Stimulated activated CD8-positive, alpha-beta memory T cell treated with anti-CD3 and anti-CD28 coated beads, Interleukin-7, amount 100 ng/mL, for 48 hours (primary cell): ENCODE measurements around the gene PIGV.
A peak's percentile ranks its signal among the peaks of the same experiment; 100 is the strongest.
"Not testable (repeated sequence)": the region's sequence is repeated elsewhere in the genome, so short reads cannot be mapped to it uniquely, and the experiment has no call there.

Experiments
- DNase-seq, 2 donors: peaks; one replicate each; pipeline ENCODE4 v3.0.0-alpha.2; 2020; ENCODE audit warnings: low read depth in 1 of 2; ENCODE audit errors: extremely low read depth in 1 of 2

The PIGV gene

DNA sequence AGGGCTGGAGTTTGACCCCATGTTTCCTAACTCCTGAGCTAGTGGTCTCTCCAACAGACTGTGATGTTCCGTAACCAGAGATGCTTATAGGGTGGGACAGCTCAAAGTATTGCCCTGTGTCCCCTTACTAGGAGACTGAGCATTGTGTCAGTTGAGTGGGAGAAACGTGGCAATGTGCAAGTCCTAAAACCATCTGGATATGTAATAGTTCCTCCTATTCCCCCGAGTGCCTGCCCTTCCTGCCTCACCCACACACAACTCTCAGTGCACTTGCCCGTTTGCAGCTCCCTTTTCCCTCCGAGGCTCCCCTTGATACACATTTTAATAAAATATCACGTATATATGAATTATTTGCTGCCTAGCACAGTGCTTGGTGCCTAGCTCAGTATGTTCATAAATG is 3.4 kb downstream of the PIGV start:
- no peak for DNase-seq

DNA sequence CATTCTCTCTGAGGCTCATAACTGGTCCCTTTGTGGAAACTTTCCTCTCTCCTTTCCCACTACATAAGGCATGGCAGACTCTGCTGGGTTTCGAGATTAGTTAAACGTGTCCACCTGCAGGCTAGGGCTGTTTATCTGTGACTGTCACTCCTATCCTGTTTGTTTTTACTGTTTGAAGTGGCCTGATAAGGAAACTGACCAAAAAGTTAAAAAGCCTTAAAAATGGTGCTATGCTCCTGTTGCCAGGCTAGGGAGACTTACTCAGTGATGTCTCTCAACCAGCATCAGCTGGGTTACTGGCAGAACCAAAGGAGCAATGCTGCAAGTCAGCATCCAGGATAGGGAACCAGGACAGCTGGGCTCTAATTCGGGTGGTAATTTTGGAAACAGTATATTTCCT is 3.9 kb downstream of the PIGV start:
- DNase-seq = no peak

DNA sequence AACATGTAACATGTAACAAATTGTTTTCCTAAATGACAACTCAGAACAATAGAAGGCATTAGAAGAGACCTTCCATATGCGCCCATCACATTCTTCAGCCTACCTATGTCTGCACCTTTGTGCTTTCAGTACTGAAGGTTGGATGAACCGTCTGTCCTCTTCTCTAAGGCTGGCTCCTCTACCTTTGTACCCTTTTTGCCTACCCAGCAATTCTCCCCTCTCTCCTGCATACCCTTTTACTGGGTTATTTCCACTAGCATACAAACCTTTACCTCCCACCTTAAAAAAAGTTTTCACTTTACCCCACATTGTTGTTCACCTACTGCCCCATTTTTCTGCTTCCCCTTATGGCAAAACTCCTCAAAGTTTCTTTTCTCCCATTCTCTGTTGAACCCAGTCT is 5.2 kb downstream of the PIGV start:
- no peak for DNase-seq

DNA sequence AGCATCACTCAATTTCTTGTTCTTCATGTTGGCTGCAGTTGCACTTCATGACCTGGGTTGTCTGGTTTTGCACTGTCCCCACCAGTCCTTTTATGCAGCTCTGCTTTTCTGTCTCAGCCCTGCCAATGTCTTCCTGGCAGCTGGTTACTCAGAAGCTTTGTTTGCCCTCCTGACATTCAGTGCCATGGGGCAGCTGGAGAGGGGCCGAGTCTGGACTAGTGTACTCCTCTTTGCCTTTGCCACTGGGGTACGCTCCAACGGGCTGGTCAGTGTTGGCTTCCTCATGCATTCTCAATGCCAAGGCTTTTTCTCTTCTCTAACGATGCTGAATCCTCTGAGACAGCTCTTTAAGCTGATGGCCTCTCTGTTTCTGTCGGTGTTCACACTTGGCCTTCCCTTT is 6.6 kb downstream of the PIGV start:
- DNase-seq = no peak

DNA sequence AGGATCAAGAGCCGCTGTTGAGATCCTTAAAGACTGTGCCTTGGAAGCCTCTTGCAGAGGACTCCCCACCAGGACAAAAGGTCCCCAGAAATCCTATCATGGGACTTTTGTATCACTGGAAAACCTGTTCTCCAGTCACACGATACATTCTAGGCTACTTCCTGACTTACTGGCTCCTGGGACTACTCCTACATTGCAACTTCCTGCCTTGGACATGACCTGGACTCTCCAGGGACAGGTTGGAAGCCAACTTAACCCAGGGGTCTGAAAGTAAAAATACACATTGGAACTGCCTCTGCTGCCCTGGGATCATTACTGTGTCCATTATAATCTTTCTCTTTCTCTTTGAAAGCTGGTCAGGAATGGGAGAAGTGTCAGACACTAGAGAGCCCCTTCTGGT is 9.9 kb downstream of the PIGV start:
- no peak for DNase-seq

DNA sequence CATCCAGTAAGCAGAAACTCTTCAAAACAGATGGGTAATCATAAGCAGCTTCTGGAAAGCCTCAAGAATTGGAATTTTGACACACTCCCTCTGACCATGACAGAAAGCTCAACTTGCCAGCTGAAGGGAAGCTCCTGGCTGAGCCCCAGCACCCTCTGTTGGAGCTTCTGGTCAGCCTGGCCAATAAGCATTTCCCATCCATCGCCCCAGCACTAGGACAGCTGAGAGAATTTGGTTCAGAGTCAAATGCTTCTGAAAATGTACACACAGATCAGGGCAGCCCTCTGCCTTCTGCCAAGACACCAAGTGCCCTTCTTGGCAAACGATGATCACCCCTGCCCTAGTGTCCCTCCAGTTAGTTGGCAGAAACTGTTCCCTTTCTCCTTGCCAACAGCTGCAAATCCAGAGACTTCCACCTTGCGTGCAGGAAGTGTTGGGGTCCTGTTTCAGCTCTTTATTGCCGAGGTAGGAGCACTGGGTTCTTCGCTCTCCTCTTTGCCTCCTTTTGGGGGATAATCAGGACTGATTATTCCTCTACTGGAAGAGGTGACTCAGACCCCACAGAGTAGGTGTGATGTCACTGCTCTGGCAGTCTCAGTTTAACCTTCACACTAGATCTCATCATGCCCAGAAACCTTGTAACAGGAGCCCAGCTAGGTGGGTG is 11.9 kb downstream of the PIGV start:
- DNase-seq = peak in 1 of 2 donors; percentile 26

DNA sequence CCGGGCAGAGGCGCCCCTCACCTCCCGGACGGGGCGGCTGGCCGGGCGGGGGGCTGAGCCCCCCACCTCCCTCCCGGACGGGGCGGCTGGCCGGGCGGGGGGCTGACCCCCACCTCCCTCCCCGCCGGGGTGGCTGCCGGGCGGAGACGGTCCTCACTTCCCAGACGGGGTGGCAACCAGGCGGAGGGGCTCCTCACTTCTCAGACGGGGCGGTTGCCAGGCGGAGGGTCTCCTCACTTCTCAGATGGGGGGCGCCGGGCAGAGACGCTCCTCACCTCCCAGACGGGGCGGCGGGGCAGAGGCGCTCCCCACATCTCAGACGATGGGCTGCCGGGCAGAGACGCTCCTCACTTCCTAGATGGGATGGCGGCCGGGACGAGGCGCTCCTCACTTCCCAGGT is 16.2 kb downstream of the PIGV start:
- not testable (repeated sequence) for DNase-seq

DNA sequence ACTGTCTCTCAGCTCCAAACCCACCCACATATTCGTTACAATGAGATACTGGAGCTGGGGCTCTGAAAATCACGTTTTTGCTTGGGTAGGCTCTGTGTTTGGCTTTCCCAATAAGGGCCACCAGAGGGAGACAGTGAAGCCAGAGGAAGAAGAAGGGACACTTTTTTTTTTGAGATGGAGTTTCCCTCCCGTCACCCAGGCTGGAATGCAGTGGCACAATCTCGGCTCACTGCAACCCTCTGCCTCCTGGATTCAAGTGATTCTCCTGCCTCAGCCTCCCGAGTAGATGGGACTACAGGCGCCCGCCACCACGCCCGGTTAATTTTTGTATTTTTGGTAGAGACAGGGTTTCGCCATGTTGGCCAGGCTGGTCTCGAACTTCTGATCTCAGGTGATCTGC is 22.4 kb downstream of the PIGV start:
- not testable (repeated sequence) for DNase-seq

DNA sequence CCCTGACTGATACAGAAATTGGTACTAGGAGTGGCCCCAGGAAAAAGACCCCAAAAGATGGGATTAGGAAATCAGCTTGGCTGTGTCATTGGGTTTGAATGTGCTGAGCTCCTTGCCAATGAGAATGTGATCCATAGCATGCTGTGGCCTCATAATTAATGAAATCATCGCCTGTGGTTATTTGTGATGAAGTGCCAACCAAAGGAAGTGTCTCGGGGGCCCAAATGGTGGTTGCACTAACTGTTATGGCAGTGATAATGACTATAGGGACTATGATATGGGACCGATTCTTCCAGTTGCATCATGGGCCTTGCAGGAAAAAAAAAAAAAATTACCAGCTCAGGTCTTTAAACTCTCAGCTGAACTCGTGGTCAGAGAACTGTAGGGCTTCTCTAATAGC is 23.3 kb downstream of the PIGV start:
- no peak for DNase-seq

DNA sequence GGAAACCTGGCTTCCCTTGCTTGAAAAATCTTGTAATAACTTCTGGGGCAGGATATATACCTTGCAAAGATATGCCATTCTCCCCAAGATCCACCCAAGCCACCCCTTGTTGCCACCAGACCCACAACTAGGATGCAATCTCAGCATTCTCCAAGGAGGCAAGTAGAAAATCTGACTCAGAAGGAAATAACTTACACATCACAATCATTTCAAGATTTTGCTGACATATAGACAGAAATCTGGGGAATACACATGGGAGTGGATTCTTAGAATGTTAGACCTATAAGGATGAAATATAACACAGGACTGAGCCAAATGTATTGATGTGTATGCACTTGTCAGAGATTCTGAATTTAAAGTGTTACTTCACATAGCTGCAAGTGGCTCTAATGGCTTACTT is 24.0 kb downstream of the PIGV start:
- DNase-seq = no peak

DNA sequence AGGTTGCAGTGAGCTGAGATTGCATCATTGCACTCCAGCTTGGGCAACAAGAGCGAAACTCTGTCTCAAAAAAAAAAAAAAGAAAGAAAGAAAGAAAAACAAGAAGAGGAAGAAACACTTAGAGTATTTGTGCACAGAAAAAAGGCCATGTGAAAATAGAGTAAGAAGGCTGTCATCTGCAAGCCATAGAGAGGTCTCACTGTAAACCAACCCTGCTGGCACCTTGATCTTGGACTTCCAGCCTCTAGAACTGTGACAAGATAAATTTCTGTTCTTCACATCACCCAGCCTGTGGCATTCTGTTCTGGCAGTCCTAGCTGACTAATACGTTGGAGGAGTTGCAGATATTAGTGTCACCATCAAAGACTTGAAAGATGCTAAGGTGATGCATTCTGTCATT is 26.6 kb downstream of the PIGV start:
- DNase-seq = no peak

DNA sequence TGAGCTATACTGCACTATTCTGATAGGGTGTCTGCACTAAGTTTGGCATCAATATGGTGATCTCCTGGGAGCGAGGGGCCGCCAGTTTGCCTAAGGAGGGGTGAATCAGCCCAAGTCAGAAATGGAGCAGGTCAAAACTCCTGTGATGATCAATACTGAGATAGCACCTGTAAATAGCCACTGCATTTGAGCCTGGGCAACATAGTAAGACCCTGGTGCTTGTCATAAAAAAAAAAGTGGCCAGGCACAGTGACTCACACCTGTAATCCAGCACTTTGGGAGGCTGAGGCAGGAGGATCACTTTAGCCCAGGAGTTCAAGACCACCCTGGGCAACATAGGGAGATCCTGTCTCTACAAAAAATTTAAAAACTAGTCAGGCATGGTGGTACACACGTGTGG is 27.1 kb downstream of the PIGV start:
- no peak for DNase-seq

DNA sequence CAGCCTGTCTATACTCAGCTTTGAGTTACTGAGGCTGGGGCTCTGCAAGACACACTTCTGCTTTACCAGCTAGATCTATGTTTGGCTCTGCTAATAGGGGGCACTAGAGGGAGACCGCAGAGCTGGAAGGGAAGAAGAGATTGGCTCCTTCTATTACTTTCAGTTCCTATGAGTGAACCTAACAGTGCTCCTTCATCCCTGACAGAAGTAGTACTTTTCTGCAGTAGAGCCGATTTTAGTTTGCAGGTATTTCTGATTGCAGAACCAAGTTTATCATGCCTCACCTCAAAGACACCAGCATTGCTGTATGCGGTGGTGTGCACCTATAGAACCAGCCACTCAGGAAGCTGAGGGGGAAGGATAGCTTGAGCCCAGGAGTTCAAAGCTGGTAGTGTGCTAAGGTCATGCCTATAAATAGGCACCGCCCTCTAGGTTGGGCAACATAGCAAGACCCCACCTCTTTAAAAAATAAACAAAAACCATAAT is 33.1 kb downstream of the PIGV start:
- DNase-seq = no peak

DNA sequence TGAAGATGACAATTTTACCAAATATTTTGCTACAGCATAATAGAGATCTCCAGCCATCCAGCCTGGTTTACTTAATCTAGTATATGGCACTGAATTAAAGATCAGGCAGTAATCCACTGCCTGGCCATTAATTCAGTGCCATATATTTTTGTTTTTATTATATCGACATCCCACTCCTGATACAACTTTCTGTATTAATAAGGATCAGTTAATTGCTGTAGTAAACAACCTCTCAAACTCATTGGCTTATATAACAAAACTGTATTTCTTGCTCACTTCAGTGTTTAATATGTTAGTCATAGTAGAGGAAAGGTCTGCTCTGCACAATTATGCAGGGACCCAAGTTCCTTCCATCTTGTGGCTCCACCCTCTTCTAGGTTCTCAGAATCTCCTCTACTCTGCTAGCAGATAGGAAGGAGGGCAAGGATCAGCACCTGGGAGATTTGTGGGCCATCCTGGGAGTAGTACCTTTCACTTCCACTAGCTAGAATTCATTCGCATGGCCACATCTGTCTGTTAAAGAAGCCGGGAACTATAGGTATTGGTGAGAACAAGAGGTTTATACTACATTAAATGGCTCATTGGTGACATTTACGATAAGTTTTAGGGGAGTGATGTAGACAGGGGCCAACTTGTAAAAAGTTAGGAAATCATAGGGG is 35.1 kb downstream of the PIGV start:
- no peak for DNase-seq

DNA sequence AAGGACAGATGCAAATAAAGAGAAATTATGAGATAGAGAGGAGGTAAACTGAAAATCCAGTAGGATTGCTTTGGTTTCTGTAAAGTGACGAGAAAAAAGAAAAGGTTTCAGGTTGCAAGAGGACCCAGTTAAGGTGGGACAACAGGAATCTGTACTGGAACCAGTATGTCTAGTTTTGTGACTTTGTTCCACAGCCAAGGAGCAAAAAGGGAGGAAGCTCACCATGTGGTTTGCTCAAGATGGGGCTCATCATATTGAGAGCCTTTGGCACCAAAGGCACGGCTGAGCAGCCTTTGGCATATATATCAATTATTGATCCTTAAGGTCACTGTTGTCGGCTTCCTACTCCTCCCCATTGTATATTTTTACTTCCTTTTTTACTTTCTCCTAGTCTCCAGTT is 37.0 kb downstream of the PIGV start:
- DNase-seq = no peak

DNA sequence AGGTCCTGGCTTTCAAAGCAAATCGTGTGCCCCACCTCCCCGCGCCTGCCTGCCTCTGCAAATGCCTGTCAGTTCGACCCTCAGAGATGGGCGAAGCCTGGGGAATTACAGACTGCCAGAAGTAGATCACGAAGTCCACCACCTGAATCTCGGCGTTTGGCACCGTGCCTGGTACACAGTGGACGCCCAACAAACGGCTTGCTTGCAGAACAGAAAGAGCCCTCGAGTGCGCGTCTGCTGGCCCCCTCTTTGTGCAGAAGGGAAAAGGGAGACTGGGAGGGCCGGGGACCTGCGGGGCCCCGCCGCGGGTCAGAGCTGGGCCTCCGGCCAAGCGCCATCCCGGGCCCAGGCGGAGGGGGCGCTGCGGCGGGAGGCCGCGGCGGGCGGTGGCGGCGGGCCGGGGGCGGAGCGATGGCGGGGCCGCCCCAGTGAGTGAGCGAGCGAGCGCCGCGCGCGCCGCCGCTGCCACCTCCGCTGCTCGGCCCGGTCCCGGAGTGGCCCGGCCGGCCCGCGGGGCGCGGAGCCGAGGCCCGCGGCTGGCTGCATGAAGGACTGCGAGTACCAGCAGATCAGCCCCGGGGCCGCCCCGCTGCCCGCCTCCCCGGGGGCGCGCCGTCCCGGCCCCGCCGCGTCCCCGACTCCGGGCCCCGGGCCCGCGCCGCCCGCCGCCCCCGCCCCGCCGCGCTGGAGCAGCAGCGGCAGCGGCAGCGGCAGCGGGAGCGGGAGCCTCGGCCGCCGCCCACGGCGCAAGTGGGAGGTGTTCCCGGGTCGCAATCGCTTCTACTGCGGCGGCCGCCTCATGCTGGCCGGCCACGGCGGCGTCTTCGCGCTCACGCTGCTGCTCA is 38.7 kb downstream of the PIGV start, which contains the start of gene ZDHHC18:
TSS of gene ZDHHC18 (plus strand) at position 428 of the 845 bp plus-strand sequence. CDS start at position 545, 117 bp downstream.
- DNase-seq = peak in 1 of 2 donors; percentile 47

DNA sequence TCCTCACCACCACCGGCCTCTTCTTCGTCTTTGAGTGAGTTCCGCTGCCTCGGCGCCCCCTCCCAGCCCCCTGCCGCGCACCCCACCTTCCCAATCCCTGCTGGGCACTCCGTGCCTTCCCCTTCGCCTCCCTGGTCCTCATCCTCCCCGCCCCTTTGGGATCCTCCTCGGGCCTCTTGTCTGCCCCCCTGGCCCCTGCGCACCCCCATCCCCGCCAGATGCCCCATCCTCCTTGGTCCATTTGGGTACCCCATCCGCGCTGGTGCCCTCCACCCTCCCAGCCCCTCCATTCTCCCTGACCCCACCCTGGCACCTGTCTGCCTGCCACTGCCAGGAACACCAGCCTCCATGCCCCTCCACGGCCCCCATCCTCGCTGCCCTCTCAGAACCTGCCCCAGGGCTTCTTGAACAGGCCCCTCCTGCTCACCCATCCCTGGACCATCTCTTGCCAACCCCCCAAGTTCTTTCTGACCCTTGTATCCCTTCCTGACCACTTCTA is 39.4 kb downstream of the PIGV start:
- no peak for DNase-seq

DNA sequence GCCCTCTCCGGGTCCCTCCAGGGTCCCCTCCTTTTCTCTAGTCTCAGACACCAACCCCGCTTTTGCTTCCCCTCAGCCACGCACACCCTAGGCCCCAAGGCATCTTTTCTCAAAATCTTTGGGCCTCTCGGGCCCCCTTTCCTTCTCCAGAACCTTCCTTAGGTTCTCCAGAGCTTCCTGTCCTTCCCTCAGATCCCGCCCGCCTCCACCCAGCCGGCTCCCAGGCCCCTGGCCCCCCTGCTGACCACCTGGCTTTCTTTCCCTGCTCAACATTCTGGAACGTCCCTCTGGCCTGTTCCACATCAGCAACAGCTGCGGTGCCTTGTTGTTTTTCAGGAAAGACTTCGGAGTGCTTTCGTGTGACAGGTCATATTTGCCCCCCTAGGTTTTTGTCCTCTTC is 39.9 kb downstream of the PIGV start:
- DNase-seq = no peak

DNA sequence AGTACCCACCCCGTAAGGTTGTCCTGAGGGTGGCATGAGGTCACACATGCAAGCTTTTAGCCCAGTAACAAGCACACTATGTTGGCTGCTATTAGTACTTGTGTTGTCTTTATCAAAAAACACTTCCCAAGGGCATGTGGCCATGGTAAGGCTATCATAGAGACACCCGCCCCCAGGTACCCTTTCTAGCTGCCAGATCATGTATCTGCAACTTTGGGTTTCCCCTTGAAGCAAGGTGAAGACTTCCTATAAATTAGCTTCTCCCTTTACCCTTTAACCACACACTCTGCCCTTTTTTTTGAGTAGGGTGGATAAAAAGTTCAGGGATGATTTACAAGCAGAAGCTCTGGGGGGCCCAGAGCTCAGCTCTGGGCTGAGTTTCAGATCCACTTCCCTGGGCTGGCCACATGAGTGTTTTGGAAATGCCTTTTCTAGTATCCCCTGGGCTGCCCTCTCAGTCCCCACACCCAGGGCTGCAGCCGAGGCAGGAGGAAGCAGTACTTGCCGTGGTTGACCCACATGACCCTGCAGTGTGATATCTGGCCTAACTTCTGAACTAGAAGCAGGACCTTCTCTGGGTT is 40.8 kb downstream of the PIGV start:
- DNase-seq = no peak

DNA sequence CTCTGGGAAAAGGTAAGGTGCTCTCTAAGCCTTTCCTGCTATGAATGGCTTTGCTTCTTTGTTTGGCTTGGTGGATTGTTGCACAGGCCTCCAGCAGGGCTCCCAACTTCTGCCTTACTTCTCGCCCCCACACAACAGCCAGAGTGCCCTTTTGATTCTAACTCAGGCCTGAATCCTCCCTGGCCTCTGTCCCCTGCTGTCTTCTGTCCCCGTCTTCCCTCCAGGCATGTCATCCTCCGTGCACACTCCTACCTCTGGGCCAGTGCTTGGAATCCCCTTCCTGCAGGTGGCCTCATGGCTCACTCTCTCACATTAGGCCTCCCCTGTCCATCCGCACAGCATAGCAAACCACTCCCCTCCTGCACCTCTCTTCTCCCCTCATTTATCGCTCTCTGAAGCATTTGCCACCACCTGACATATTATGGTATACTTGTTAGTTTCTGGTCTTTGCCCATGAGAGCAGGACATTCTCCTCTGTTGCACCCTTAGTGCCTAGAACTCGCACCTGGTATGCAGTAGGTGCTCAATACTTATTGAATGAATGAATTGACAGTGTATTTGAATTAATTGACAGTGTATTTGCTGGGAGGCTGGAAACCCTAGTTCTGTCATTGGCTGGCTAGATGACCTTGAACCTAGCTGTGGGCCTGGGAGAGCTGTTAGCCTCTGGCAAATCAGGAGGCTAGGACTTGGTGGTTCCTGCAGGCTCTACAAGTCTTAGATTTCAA is 41.6 kb downstream of the PIGV start:
- DNase-seq = no peak
